ENCODE measurements around the gene SELENOF. TPM values are rescaled to one million over a fixed set of nuclear protein-coding genes. Genes with fewer than 3 reads are reported as not detected.

Gene SELENOF
- total and polyA plus RNA-seq, 9 donors: 127 to 187 (median 138) TPM

DNA sequence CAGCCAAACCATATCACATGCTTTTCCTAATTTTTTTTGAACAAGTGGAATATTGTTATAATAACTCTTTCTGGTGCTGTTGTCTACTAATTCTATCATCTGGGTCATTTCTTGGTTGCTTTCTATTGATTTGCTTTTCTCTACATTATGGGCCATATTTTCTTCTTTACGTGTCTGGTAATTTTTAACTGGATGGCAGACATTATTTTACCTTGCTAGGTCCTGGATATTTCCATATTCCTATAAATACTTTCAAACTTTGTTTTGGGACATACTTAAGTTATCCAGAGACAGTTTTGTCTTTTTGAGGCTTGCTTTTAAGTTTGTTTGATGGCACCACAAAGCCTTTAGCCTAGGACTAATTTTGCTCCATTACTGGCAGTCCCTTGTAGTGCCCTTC, 11.8 kb upstream of the SELENOF start:
- Histone ChIP-seq H3K27me3 (ENCODE audit: control insufficient read depth, insufficient read depth, low read length) (no peaks in the 10 kb centered on the region), H3K27ac (ENCODE audit: low read length) (no peak overlapping the region), H3K4me1 (ENCODE audit: control insufficient read depth, insufficient read depth, low read length) (no peaks in the 10 kb centered on the region), H3K4me3 (ENCODE audit: low read length) (no peak overlapping the region), H3K9me3 (replicated peaks; ENCODE audit: control insufficient read depth, low read depth, low read length) (peaks cover 16% of the 10 kb centered on the region), H3K36me3 (ENCODE audit: control insufficient read depth, insufficient read depth, low read length) (no peaks in the 10 kb centered on the region)
- no CpG with 5 or more reads among the region's 1 CpG for WGBS (ENCODE audit: insufficient coverage)
- no peak for DNase-seq

GRCh38 chr1:86924324-86924960, 10.5 kb upstream of the SELENOF start:
- Histone ChIP-seq H3K27me3 (ENCODE audit: control insufficient read depth, insufficient read depth, low read length) (no peaks in the 10 kb centered on the region), H3K36me3 (ENCODE audit: control insufficient read depth, insufficient read depth, low read length) (no peaks in the 10 kb centered on the region), H3K4me3 (ENCODE audit: low read length) (no peak overlapping the region), H3K4me1 (ENCODE audit: control insufficient read depth, insufficient read depth, low read length) (no peaks in the 10 kb centered on the region), H3K9me3 (replicated peaks; ENCODE audit: control insufficient read depth, low read depth, low read length) (peaks cover 16% of the 10 kb centered on the region), H3K27ac (ENCODE audit: low read length) (no peak overlapping the region)
- 97% methylated on average over 6 of the region's 8 CpGs for WGBS (ENCODE audit: insufficient coverage)
- DNase-seq: no peak

DNA sequence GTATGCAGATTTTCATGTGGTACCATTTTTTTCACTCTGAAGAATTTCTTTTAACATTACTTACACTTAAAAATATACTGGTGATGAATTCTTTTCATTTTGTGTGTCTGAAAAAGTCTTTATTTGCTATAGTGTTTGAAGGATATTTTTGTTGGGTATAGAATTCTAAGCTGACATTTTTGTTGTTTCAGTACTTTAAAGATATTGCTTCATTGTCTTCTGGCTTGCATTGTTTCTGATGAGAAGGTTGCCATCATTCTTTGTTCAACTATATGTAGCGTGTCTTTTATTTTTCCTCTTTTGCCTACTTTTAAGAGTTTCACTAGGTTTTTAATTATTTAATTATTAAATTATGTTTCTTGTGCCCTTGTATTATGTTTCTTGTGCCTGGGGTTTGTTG, 8.5 kb upstream of the SELENOF start:
- Histone ChIP-seq H3K4me3 (ENCODE audit: low read length) (no peak overlapping the region), H3K36me3 (ENCODE audit: control insufficient read depth, insufficient read depth, low read length) (no peaks in the 10 kb centered on the region), H3K27me3 (ENCODE audit: control insufficient read depth, insufficient read depth, low read length) (no peaks in the 10 kb centered on the region), H3K4me1 (ENCODE audit: control insufficient read depth, insufficient read depth, low read length) (no peaks in the 10 kb centered on the region), H3K9me3 (replicated peaks; ENCODE audit: control insufficient read depth, low read depth, low read length) (peaks cover 16% of the 10 kb centered on the region), H3K27ac (ENCODE audit: low read length) (no peak overlapping the region)
- no CpG with 5 or more reads among the region's 1 CpG for WGBS (ENCODE audit: insufficient coverage)
- DNase-seq: no peak

DNA sequence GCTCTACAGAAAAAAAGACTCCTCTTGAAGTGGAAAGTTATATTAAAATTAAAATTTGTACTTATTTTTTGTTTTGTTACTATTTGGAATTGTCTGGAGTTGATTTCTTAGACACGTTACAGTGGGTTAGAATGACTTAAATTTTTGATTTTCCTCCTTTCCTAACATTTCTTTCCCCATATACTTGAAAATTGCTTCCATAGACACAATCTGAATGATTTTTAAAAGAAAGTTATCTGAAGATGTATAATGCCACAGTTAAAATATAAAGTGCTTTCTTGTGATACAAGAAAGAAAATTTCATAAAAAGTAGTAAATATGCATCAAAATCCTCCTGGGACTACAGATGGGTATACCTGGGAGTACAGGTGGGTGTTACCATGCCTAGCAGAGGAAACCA, 2.8 kb upstream of the SELENOF start:
- no CpG with 5 or more reads among the region's 1 CpG for WGBS (ENCODE audit: insufficient coverage)
- DNase-seq: no peak
- Histone ChIP-seq H3K36me3 (ENCODE audit: control insufficient read depth, insufficient read depth, low read length) (no peaks in the 10 kb centered on the region), H3K27ac (ENCODE audit: low read length) (no peak overlapping the region), H3K27me3 (ENCODE audit: control insufficient read depth, insufficient read depth, low read length) (no peaks in the 10 kb centered on the region), H3K9me3 (replicated peaks; ENCODE audit: control insufficient read depth, low read depth, low read length) (no peaks in the 10 kb centered on the region), H3K4me3 (ENCODE audit: low read length) (no peak overlapping the region), H3K4me1 (ENCODE audit: control insufficient read depth, insufficient read depth, low read length) (peaks cover 3% of the 10 kb centered on the region)

GRCh38 chr1:86915737-86916235, 1.9 kb upstream of the SELENOF start:
- H3K27ac ChIP-seq (ENCODE audit: low read length): peak overlapping the region; percentile 95
- no peaks in the 10 kb centered on the region for H3K9me3 ChIP-seq (replicated peaks; ENCODE audit: control insufficient read depth, low read depth, low read length)
- H3K36me3 ChIP-seq (ENCODE audit: control insufficient read depth, insufficient read depth, low read length): no peaks in the 10 kb centered on the region
- no peaks in the 10 kb centered on the region for H3K27me3 ChIP-seq (ENCODE audit: control insufficient read depth, insufficient read depth, low read length)
- 0% methylated on average over 13 of the region's 14 CpGs for WGBS (ENCODE audit: insufficient coverage)
- peaks cover 3% of the 10 kb centered on the region for H3K4me1 ChIP-seq (ENCODE audit: control insufficient read depth, insufficient read depth, low read length)
- no peak for DNase-seq
- peak overlapping the region; percentile 88 for H3K4me3 ChIP-seq (ENCODE audit: low read length)

- WGBS (ENCODE audit: insufficient coverage): under 1% methylated on average over 43 of the region's 43 CpGs
- H3K9me3 ChIP-seq (replicated peaks; ENCODE audit: control insufficient read depth, low read depth, low read length): no peaks in the 10 kb centered on the region
- H3K4me1 ChIP-seq (ENCODE audit: control insufficient read depth, insufficient read depth, low read length): peaks cover 3% of the 10 kb centered on the region
- H3K4me3 ChIP-seq (ENCODE audit: low read length): peak overlapping the region; percentile 88
- H3K36me3 ChIP-seq (ENCODE audit: control insufficient read depth, insufficient read depth, low read length): peaks cover under 1% of the 10 kb centered on the region
- H3K27ac ChIP-seq (ENCODE audit: low read length): peak overlapping the region; percentile 95
- no peaks in the 10 kb centered on the region for H3K27me3 ChIP-seq (ENCODE audit: control insufficient read depth, insufficient read depth, low read length)
- DNase-seq: peak; percentile 84
Measured at GRCh38 chr1:86914998-86915736, 1.2 kb upstream of the SELENOF start.

- no peaks in the 10 kb centered on the region for H3K9me3 ChIP-seq (replicated peaks; ENCODE audit: control insufficient read depth, low read depth, low read length)
- H3K27ac ChIP-seq (ENCODE audit: low read length): peak within 1 kb of the TSS; percentile 97
- H3K4me3 ChIP-seq (ENCODE audit: low read length): peak within 1 kb of the TSS; percentile 88
- peaks cover 3% of the 10 kb centered on the region for H3K4me1 ChIP-seq (ENCODE audit: control insufficient read depth, insufficient read depth, low read length)
- H3K27me3 ChIP-seq (ENCODE audit: control insufficient read depth, insufficient read depth, low read length): no peaks in the 10 kb centered on the region
- no peak for DNase-seq
- H3K36me3 ChIP-seq (ENCODE audit: control insufficient read depth, insufficient read depth, low read length): peaks cover 3% of the 10 kb centered on the region
- whole genome bisulfite sequencing (ENCODE audit: insufficient coverage): 0% methylated on average over 35 of the region's 45 CpGs
Measured at GRCh38 chr1:86914601-86914997, 673 bp upstream of the SELENOF start, which contains the start of gene HS2ST1. Gene HS2ST1, plus strand, starts transcription at chr1:86914635.

DNA sequence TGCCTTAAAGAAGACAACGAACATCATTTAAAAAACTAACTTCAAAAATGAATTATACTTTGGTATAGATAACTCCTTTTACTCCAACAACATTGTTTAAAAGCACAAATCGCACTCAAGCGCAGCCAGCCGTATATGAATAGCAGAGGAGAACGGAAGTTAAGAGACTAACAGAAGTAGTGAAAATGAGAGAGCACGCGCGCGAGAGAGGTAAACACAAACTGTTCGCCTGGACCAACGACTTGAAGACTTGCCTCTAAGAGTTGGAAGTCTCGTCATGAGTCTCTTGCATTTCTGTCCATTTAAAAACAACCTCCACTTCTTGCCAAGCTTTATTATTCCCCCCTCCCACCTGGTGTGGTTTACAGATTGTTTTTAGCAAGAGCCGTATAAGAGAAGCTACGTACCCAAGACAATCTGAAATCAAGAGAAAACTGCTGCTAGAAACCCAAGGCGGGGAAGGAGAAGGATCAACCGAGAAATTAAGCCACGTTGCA, 479 bp downstream of the SELENOF start:
- H3K4me3 ChIP-seq (ENCODE audit: low read length): peak overlapping the region; percentile 86
- peaks cover 3% of the 10 kb centered on the region for H3K36me3 ChIP-seq (ENCODE audit: control insufficient read depth, insufficient read depth, low read length)
- H3K27ac ChIP-seq (ENCODE audit: low read length): peak overlapping the region; percentile 97
- no peaks in the 10 kb centered on the region for H3K27me3 ChIP-seq (ENCODE audit: control insufficient read depth, insufficient read depth, low read length)
- 0% methylated on average over 7 of the region's 17 CpGs for WGBS (ENCODE audit: insufficient coverage)
- no peaks in the 10 kb centered on the region for H3K9me3 ChIP-seq (replicated peaks; ENCODE audit: control insufficient read depth, low read depth, low read length)
- peak; percentile 66 for DNase-seq
- H3K4me1 ChIP-seq (ENCODE audit: control insufficient read depth, insufficient read depth, low read length): peaks cover 3% of the 10 kb centered on the region

DNA sequence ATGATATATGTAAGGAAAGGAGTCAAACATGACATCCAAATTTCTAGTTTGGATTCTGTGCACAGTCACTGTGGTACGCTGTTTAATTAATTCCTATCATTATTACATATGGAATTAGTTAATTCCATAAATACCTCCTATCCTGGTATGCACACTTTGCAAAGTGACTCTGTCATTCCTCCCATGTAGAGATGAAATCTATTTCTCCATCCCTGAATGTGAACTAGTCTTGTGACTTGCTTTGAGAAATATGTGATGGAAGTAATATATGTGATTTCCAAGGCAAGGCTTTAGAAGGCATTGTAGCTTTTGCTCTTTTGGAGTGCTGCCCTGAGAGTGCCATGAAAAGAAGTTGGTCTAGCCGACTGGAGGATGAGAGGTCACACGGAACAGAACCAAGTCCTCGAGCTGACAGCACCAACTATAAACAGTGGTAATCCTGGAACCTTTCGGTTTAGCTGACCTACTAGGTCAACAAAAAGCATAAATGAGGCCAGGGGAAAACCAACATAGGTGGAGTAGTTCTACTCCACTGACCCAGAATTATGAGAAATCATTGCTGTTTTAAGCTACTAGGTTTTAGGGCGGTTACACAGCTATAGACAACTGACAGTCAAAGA, 1.5 kb downstream of the SELENOF start:
- Histone ChIP-seq H3K4me1 (ENCODE audit: control insufficient read depth, insufficient read depth, low read length) (peaks cover 3% of the 10 kb centered on the region), H3K9me3 (replicated peaks; ENCODE audit: control insufficient read depth, low read depth, low read length) (no peaks in the 10 kb centered on the region), H3K27ac (ENCODE audit: low read length) (no peak overlapping the region), H3K4me3 (ENCODE audit: low read length) (peak overlapping the region; percentile 86), H3K36me3 (ENCODE audit: control insufficient read depth, insufficient read depth, low read length) (peaks cover 3% of the 10 kb centered on the region), H3K27me3 (ENCODE audit: control insufficient read depth, insufficient read depth, low read length) (no peaks in the 10 kb centered on the region)
- WGBS (ENCODE audit: insufficient coverage): no CpG with 5 or more reads among the region's 6 CpGs
- DNase-seq: no peak

DNA sequence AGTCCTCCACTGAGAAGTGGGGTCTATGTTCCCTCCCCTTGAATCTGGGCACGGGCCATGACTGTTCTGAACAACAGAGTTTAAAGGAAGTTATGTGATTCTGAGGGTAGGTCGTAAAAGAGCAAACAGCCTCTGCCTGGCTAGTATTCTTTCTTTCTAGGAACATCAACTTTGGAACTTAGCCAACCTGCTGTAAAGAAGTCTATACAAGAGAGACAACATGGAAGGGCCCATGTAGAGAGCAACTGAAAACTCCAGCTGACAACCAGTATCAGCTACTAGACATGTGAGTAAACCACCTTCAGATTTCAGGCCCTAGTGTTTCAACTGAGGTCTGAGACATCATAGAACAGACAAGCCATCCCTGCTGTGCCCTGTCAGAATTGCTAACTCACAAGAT, 7.5 kb downstream of the SELENOF start:
- Histone ChIP-seq H3K27ac (ENCODE audit: low read length) (no peak overlapping the region), H3K4me3 (ENCODE audit: low read length) (no peak overlapping the region), H3K36me3 (ENCODE audit: control insufficient read depth, insufficient read depth, low read length) (peaks cover 5% of the 10 kb centered on the region), H3K27me3 (ENCODE audit: control insufficient read depth, insufficient read depth, low read length) (no peaks in the 10 kb centered on the region), H3K9me3 (replicated peaks; ENCODE audit: control insufficient read depth, low read depth, low read length) (no peaks in the 10 kb centered on the region), H3K4me1 (ENCODE audit: control insufficient read depth, insufficient read depth, low read length) (no peaks in the 10 kb centered on the region)
- no CpG with 5 or more reads among the region's 2 CpGs for WGBS (ENCODE audit: insufficient coverage)
- peak; percentile 16 for DNase-seq
